K562 (cell line): ENCODE results near the gene SLC4A5. TPM values are rescaled to one million over a fixed set of nuclear protein-coding genes. Genes with fewer than 3 reads are reported as not detected.

ENCODE experiments used
- E2F3 ChIP-seq: fragments of 250-450 bp; sonication (Bioruptor Pico); IDR thresholded peaks from 2 replicates; pipeline ENCODE4 v1.4.0; 2020; ENCODE audit warnings: mild to moderate bottlenecking
- FOXP4 ChIP-seq: sonication (generic); formaldehyde crosslinking; IDR thresholded peaks from 2 replicates; pipeline ENCODE4 v1.8.0; 2022; ENCODE audit warnings: mild to moderate bottlenecking, missing genetic modification reagents, borderline replicate concordance
- MIER1 ChIP-seq: fragments of 450-650 bp; IDR thresholded peaks from 2 replicates; pipeline ENCODE4 v1.6.1; 2016; ENCODE audit warnings: antibody characterized with exemption, mild to moderate bottlenecking, low read depth
- NFIC ChIP-seq: fragments of 450-650 bp; IDR thresholded peaks from 2 replicates; pipeline ENCODE4 v1.6.1; 2017; ENCODE audit warnings: mild to moderate bottlenecking, inconsistent platforms
- PHF8 ChIP-seq: fragments of 200-600 bp; sonication (generic); IDR thresholded peaks from 2 replicates; pipeline ENCODE4 v1.6.1; 2012; ENCODE audit warnings: mixed run types, mild to moderate bottlenecking, inconsistent platforms, low read length, moderate library complexity, borderline replicate concordance
- REST ChIP-seq, 2 experiments: fragments of 450-650 bp; formaldehyde crosslinking in 1 of 2; IDR thresholded peaks; 2 replicates each; pipeline versions ENCODE4 v1.4.0 to v1.6.1; 2014 to 2020; ENCODE audit warnings: mild to moderate bottlenecking in 2 of 2, borderline replicate concordance in 1 of 2, low read depth in 1 of 2
- ZNF197 ChIP-seq: fragments of 200-800 bp; sonication (Bioruptor generic); IDR thresholded peaks from 2 replicates; pipeline ENCODE4 v1.6.1; 2016; ENCODE audit warnings: low read depth, missing genetic modification characterization, missing compliant biosample characterization
- ZNF311 ChIP-seq: fragments of 250-450 bp; sonication (Bioruptor Pico); IDR thresholded peaks from 2 replicates; pipeline ENCODE4 v1.4.0; 2020; ENCODE audit warnings: mild to moderate bottlenecking, moderate library complexity
- ZNF395 ChIP-seq: fragments of 200-800 bp; sonication (Bioruptor generic); IDR thresholded peaks from 2 replicates; pipeline ENCODE4 v1.6.1; 2017; ENCODE audit warnings: missing genetic modification characterization, missing compliant biosample characterization
- polyA plus RNA-seq, 8 experiments: library from polyadenylated mRNA; depleted of rRNA in 4 of 8; stranded (reverse) in 5 of 8; unstranded in 3 of 8; fragments of >200 nt; fragmentation: Nextera tagmentation in 2 of 8; fragmentation: Illumina TruSeq in 1 of 8; extraction: Ambion mirVana in 2 of 8; extraction: Trizol in 1 of 8; gene quantifications; 2 replicates each; pipeline versions ENCODE4 v1.2.1 to v1.2.3, GENCODE V29; 2011 to 2014; ENCODE audit warnings: inconsistent platforms in 1 of 8, missing spikeins in 1 of 8
- total RNA-seq, 7 experiments: library from RNA; depleted of rRNA in 6 of 7; stranded (reverse); fragments of >200 nt in 6 of 7; fragmentation: Illumina TruSeq in 2 of 7; extraction: Trizol in 2 of 7; gene quantifications; 2 replicates each; pipeline versions ENCODE4 v1.2.1 to v1.2.3, GENCODE V29; 2011 to 2021; ENCODE audit warnings: low replicate concordance in 1 of 7
- TF ChIP-seq, protein P1 (sequence below): IDR thresholded peaks from 2 replicates; pipeline ENCODE4 v1.6.1; 2014; ENCODE audit warnings: antibody characterized with exemption
- TF ChIP-seq, protein P2 (sequence below): sonication (generic); formaldehyde crosslinking; IDR thresholded peaks from 2 replicates; pipeline ENCODE4 v1.8.0; 2022; ENCODE audit warnings: missing genetic modification reagents, mild to moderate bottlenecking, borderline replicate concordance

SLC4A5 gene
- total and polyA plus RNA-seq, 9 of the 15 experiments (the other 6 are each of a cell fraction or from before 2014, with no cell fraction given): 0.03 to 0.77 (median 0.14) TPM; not detected in 1

DNA sequence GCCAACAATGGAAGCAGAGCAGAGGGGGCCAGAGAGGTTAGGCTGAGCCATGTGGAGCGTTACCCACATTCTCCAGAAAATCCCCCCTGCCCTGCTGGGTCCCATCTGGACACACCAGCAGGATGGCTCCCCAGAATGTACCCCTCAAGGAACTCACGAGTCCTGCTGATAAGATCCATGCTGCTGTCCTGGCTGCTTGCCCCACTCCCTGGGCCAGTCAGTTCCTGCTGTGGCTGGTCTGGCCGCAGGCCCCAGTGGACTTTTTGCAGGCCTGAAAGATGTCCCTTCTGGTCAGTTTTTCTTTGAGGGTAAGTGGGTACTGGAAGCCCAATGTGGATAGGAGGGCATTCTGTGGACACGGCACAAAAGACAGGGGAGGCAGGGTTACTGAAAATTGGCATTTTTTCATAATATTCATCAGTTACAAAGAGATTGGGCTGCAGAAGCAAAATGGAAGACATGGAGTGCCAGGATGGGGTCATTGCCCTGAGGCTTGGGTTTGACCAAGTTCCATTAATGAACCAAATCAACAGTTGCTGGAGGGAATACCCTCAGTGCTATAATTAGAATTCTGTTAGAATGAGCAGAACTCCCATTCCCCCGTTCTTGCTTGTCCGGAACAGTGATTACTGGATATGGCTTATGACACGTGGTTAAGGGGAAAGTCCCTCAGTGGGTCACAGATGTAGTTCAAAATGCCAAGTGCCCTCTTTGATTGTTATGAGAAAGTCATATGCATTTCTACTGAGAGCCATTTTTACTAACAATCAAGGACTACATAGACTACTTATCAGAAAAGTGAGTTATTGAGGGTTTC is 38.7 kb downstream of the SLC4A5 start (continued):
- no peak for TF ChIP-seq FOXP4 (CRISPR knock-in tag)
- TF ChIP-seq, protein P1, sequence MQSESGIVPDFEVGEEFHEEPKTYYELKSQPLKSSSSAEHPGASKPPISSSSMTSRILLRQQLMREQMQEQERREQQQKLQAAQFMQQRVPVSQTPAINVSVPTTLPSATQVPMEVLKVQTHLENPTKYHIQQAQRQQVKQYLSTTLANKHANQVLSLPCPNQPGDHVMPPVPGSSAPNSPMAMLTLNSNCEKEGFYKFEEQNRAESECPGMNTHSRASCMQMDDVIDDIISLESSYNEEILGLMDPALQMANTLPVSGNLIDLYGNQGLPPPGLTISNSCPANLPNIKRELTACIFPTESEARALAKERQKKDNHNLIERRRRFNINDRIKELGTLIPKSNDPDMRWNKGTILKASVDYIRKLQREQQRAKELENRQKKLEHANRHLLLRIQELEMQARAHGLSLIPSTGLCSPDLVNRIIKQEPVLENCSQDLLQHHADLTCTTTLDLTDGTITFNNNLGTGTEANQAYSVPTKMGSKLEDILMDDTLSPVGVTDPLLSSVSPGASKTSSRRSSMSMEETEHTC: peak; percentile 41; the same call in 1 of the 2 replicates
- TF ChIP-seq ZNF311 (CRISPR knock-in tag): no peak
- 0 out of 2 replicates have a peak, but pooled peaks have one; percentile 47 for TF ChIP-seq E2F3 (CRISPR knock-in tag)
- TF ChIP-seq, protein P2, sequence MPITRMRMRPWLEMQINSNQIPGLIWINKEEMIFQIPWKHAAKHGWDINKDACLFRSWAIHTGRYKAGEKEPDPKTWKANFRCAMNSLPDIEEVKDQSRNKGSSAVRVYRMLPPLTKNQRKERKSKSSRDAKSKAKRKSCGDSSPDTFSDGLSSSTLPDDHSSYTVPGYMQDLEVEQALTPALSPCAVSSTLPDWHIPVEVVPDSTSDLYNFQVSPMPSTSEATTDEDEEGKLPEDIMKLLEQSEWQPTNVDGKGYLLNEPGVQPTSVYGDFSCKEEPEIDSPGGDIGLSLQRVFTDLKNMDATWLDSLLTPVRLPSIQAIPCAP (CRISPR knock-in tag): no peak
- peak; percentile 60; the same call in 1 of the 2 replicates for TF ChIP-seq ZNF395
- no peak for TF ChIP-seq PHF8
- TF ChIP-seq MIER1: no peak
- TF ChIP-seq NFIC: peak; percentile 23; the same call in 1 of the 2 replicates
- peak; percentile 97 for TF ChIP-seq REST (IDR thresholded peaks at IDR 0.05; ENCODE audit: borderline replicate concordance)
- TF ChIP-seq REST (CRISPR knock-in tag; IDR thresholded peaks at IDR 0.05; ENCODE audit: low read depth): no peak
- 0 out of 2 replicates have a peak, but pooled peaks have one; percentile 61 for TF ChIP-seq ZNF197
